Breast epithelium (tissue), 4 donors: ENCODE measurements around the gene SCG5. TPM values are rescaled to one million over a fixed set of nuclear protein-coding genes. Genes with fewer than 3 reads are reported as not detected.

Experiments used
- DNase-seq, 2 donors: peaks; one replicate each; pipeline ENCODE4 v3.0.0-alpha.2; 2019; ENCODE audit warnings: low spot score in 2 of 2
- H3K27ac ChIP-seq, 2 donors: fragments of 200-600 bp; sonication (generic) in 1 of 2; one replicate each; pipeline ENCODE4 v1.5.1; 2016 to 2019; ENCODE audit warnings: mild to moderate bottlenecking in 1 of 2
- H3K27me3 ChIP-seq, 2 donors: fragments of 200-600 bp; sonication (generic) in 1 of 2; one replicate each; pipeline versions ENCODE4 v1.5.1 to v1.6.0; 2017 to 2019; ENCODE audit warnings: control low read depth in 1 of 2, mild to moderate bottlenecking in 1 of 2
- H3K36me3 ChIP-seq: fragments of 200-600 bp; one replicate; pipeline ENCODE4 v1.5.1; 2019
- H3K4me1 ChIP-seq, 2 donors: fragments of 200-600 bp; sonication (generic); one replicate each; pipeline ENCODE4 v1.5.1; 2016 to 2019; ENCODE audit warnings: control low read depth in 1 of 2
- H3K4me3 ChIP-seq, 3 donors: fragments of 200-600 bp; sonication (generic); 1 replicate in 2 of 3; 2 replicates in 1 of 3; pipeline ENCODE4 v1.5.1; 2016 to 2019; ENCODE audit warnings: mild to moderate bottlenecking in 3 of 3, moderate library complexity in 2 of 3
- H3K9me3 ChIP-seq, 2 donors: fragments of 200-600 bp; sonication (generic) in 1 of 2; one replicate each; pipeline ENCODE4 v1.5.1; 2016 to 2019; ENCODE audit warnings: control low read depth in 1 of 2
- CTCF ChIP-seq, 3 donors: fragments of 450-650 bp; IDR thresholded peaks; one replicate each; pipeline ENCODE4 v1.5.1; 2016 to 2017; ENCODE audit warnings: antibody characterized with exemption in 3 of 3, mild to moderate bottlenecking in 3 of 3, moderate library complexity in 3 of 3
- POLR2A ChIP-seq: fragments of 450-650 bp; IDR thresholded peaks from one replicate; pipeline ENCODE4 v1.6.1; 2016; ENCODE audit warnings: antibody characterized with exemption, mild to moderate bottlenecking, moderate library complexity
- POLR2AphosphoS5 ChIP-seq, 3 donors: sonication (generic); formaldehyde crosslinking; IDR thresholded peaks; one replicate each; pipeline ENCODE4 v1.6.1; 2017; ENCODE audit warnings: antibody characterized with exemption in 3 of 3
- intact Hi-C: fragments of 100-400 bp; cut with DNase I; formaldehyde crosslinking; loops from one replicate; pipeline ENCODE4 v1.15.1; 2023; ENCODE audit warnings: low total_unique reads
- total RNA-seq, 3 donors: library from RNA; depleted of rRNA; stranded (reverse); fragments of >200 nt; gene quantifications; one replicate each; pipeline ENCODE4 v1.1.0, GENCODE V29; 2016

SCG5 gene
- total RNA-seq, 3 donors from 2014 or later: 5.0 to 11.1 TPM; not detected in 1

- intact Hi-C loops: loop anchor here (5.0 kb wide), 1 partner anchor 1030 kb away; no protein-coding TSS in a partner anchor
- Histone ChIP-seq H3K4me3 (no peak overlapping the region), H3K36me3 (no peaks in the 10 kb centered on the region), H3K4me1 (no peaks in the 10 kb centered on the region), H3K27ac (no peak overlapping the region), H3K27me3 (no peaks in the 10 kb centered on the region), H3K9me3 (no peaks in the 10 kb centered on the region)
- no peak for TF ChIP-seq POLR2A
- no peak for TF ChIP-seq CTCF (IDR thresholded peaks at IDR 0.05)
- no peak for TF ChIP-seq POLR2AphosphoS5 (IDR thresholded peaks at IDR 0.05)
- no peak for DNase-seq
Observed at GRCh38 chr15:32667321-32667720, 25.8 kb downstream of the SCG5 start.

- intact Hi-C loops: loop anchor here (5.0 kb wide), 1 partner anchor 1028 kb away; no protein-coding TSS in a partner anchor
- H3K27me3 ChIP-seq: no peaks in the 10 kb centered on the region
- no peak for DNase-seq
- H3K4me1 ChIP-seq: no peaks in the 10 kb centered on the region
- H3K9me3 ChIP-seq: no peaks in the 10 kb centered on the region
- no peaks in the 10 kb centered on the region for H3K36me3 ChIP-seq
- H3K27ac ChIP-seq: peak overlapping the region; percentile 20 to 76
- no peak overlapping the region for H3K4me3 ChIP-seq
- TF ChIP-seq POLR2AphosphoS5 (IDR thresholded peaks at IDR 0.05): no peak
- TF ChIP-seq CTCF (IDR thresholded peaks at IDR 0.05): no peak
- TF ChIP-seq POLR2A: no peak
Observed at GRCh38 chr15:32668942-32669341, 27.4 kb downstream of the SCG5 start.

- H3K27ac ChIP-seq: peak overlapping the region; percentile 76 to 86
- intact Hi-C loops: loop anchor here (5.0 kb wide), 1 partner anchor 1027 kb away; no protein-coding TSS in a partner anchor
- no peaks in the 10 kb centered on the region for H3K4me1 ChIP-seq
- no peaks in the 10 kb centered on the region for H3K9me3 ChIP-seq
- no peaks in the 10 kb centered on the region for H3K27me3 ChIP-seq
- no peaks in the 10 kb centered on the region for H3K36me3 ChIP-seq
- DNase-seq: peak in 1 of 2 donors; percentile 79
- H3K4me3 ChIP-seq: peak overlapping the region in 1 of 3 donors; percentile 36
- TF ChIP-seq CTCF (IDR thresholded peaks at IDR 0.05): no peak
- peak in 2 of 3 donors; percentile 43 to 53 for TF ChIP-seq POLR2AphosphoS5 (IDR thresholded peaks at IDR 0.05)
- TF ChIP-seq POLR2A: no peak
Observed at GRCh38 chr15:32669896-32670611, 28.5 kb downstream of the SCG5 start.

- Histone ChIP-seq H3K4me3 (no peak overlapping the region), H3K27ac (peak overlapping the region; percentile 76 to 86), H3K9me3 (no peaks in the 10 kb centered on the region), H3K36me3 (no peaks in the 10 kb centered on the region), H3K4me1 (no peaks in the 10 kb centered on the region), H3K27me3 (no peaks in the 10 kb centered on the region)
- intact Hi-C loops: no loop called here
- DNase-seq: no peak
- TF ChIP-seq CTCF (IDR thresholded peaks at IDR 0.05): no peak
- TF ChIP-seq POLR2A: no peak
- TF ChIP-seq POLR2AphosphoS5 (IDR thresholded peaks at IDR 0.05): no peak
Observed at GRCh38 chr15:32670623-32671022, 29.1 kb downstream of the SCG5 start.
